Measurements from ENCODE around the gene DDX31.
A peak's percentile ranks its signal among the peaks of the same experiment; 100 is the strongest.

The DDX31 gene

GRCh38 chr9:132609184-132609583 lies 60.6 kb downstream of the DDX31 start:
- no peak for TF ChIP-seq CTCF (IDR thresholded peaks at IDR 0.05; ENCODE audit: low read depth, low read length)
- DNase-seq (ENCODE audit: low read depth in 2 of 2): no peak
- H3K4me3 ChIP-seq (replicated peaks in 1 of 2; ENCODE audit: low read depth in 2 of 2, low read length in 2 of 2): no peak overlapping the region

GRCh38 chr9:132606066-132606465 lies 63.7 kb downstream of the DDX31 start:
- TF ChIP-seq CTCF (IDR thresholded peaks at IDR 0.05; ENCODE audit: low read depth, low read length): no peak

GRCh38 chr9:132605387-132605786 lies 64.4 kb downstream of the DDX31 start:
- TF ChIP-seq CTCF (IDR thresholded peaks at IDR 0.05; ENCODE audit: low read depth, low read length): no peak
- DNase-seq (ENCODE audit: low read depth in 2 of 2): no peak
- H3K4me3 ChIP-seq (replicated peaks in 1 of 2; ENCODE audit: low read depth in 2 of 2, low read length in 2 of 2): no peak overlapping the region

More at GRCh38 chr9:132606066-132606465, 63.7 kb downstream of the DDX31 start:
- no peak overlapping the region for H3K4me3 ChIP-seq (replicated peaks in 1 of 2; ENCODE audit: low read depth in 2 of 2, low read length in 2 of 2)
- no peak for DNase-seq (ENCODE audit: low read depth in 2 of 2)

- no peak for DNase-seq (ENCODE audit: low read depth in 2 of 2)
- H3K4me3 ChIP-seq (replicated peaks in 1 of 2; ENCODE audit: low read depth in 2 of 2, low read length in 2 of 2): no peak overlapping the region
- TF ChIP-seq CTCF (IDR thresholded peaks at IDR 0.05; ENCODE audit: low read depth, low read length): no peak
Observed at GRCh38 chr9:132602207-132602606, 67.6 kb downstream of the DDX31 start.

- no peak for TF ChIP-seq CTCF (IDR thresholded peaks at IDR 0.05; ENCODE audit: low read depth, low read length)
- H3K4me3 ChIP-seq (replicated peaks in 1 of 2; ENCODE audit: low read depth in 2 of 2, low read length in 2 of 2): no peak overlapping the region
- no peak for DNase-seq (ENCODE audit: low read depth in 2 of 2)
Observed at GRCh38 chr9:132600326-132600984, 69.3 kb downstream of the DDX31 start.

GRCh38 chr9:132597073-132597775 lies 72.6 kb downstream of the DDX31 start:
- H3K4me3 ChIP-seq (replicated peaks in 1 of 2; ENCODE audit: low read depth in 2 of 2, low read length in 2 of 2): no peak overlapping the region
- peak in 1 of 2 donors; percentile 20 for DNase-seq (ENCODE audit: low read depth in 2 of 2)
- no peak for TF ChIP-seq CTCF (IDR thresholded peaks at IDR 0.05; ENCODE audit: low read depth, low read length)
